ENCODE data around the gene INKA2.

GRCh38 chr1:111734856-111735255 is 4.3 kb downstream of the INKA2 start:
- TF ChIP-seq, protein P1, sequence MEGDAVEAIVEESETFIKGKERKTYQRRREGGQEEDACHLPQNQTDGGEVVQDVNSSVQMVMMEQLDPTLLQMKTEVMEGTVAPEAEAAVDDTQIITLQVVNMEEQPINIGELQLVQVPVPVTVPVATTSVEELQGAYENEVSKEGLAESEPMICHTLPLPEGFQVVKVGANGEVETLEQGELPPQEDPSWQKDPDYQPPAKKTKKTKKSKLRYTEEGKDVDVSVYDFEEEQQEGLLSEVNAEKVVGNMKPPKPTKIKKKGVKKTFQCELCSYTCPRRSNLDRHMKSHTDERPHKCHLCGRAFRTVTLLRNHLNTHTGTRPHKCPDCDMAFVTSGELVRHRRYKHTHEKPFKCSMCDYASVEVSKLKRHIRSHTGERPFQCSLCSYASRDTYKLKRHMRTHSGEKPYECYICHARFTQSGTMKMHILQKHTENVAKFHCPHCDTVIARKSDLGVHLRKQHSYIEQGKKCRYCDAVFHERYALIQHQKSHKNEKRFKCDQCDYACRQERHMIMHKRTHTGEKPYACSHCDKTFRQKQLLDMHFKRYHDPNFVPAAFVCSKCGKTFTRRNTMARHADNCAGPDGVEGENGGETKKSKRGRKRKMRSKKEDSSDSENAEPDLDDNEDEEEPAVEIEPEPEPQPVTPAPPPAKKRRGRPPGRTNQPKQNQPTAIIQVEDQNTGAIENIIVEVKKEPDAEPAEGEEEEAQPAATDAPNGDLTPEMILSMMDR (IDR thresholded peaks at IDR 0.05; ENCODE audit: poor library complexity) = no peak
- TF ChIP-seq EZH2phosphoT487 (IDR thresholded peaks at IDR 0.05; ENCODE audit: low read depth, severe bottlenecking, unreplicated experiment) = no peak
- TF ChIP-seq EZH2 (IDR thresholded peaks at IDR 0.05; ENCODE audit: borderline replicate concordance) = no peak
